ENCODE data around the gene ACVR1C. TPM values are rescaled to one million over a fixed set of nuclear protein-coding genes. Genes with fewer than 3 reads are reported as not detected.

Gene ACVR1C
- under 1 TPM; 0.13 to 0.93 (median 0.49) TPM for total RNA-seq

- Histone ChIP-seq H3K9me3 (no peaks in the 10 kb centered on the region), H3K27me3 (no peaks in the 10 kb centered on the region), H3K4me3 (replicated peaks in 1 of 3) (peak within 1 kb of the TSS; percentile 33 to 41 (median 39)), H3K36me3 (no peaks in the 10 kb centered on the region), H3K4me1 (peaks cover 0 to 4% of the 10 kb centered on the region in 2 donors), H3K27ac (peak within 1 kb of the TSS in 1 of 3 donors; percentile 27)
- TF ChIP-seq CTCF (IDR thresholded peaks at IDR 0.05), result peak; percentile 25 to 55 (median 46)
- TF ChIP-seq POLR2A (IDR thresholded peaks at IDR 0.05), result peak in 1 of 2 donors; percentile 35
- peak; percentile 73 to 77 for DNase-seq
- WGBS, 2 donors, result 2 to 3% methylated on average over 16 to 33 of the region's 79 CpGs
- intact Hi-C loops (cut with DNase I), result no loop called here
Measured at GRCh38 chr2:157628477-157629415, at the start of gene ACVR1C. TSS of gene ACVR1C (minus strand) at chr2:157628864. CDS start at chr2:157628644, 220 bp downstream.

GRCh38 chr2:157677941-157678340 lies 49.3 kb upstream of the ACVR1C start:
- H3K4me3 ChIP-seq (replicated peaks in 1 of 3), result no peak overlapping the region
- intact Hi-C loops (cut with DNase I), result no loop called here
- H3K27ac ChIP-seq, result no peak overlapping the region
- TF ChIP-seq CTCF (IDR thresholded peaks at IDR 0.05) (no peak), POLR2A (IDR thresholded peaks at IDR 0.05) (no peak)
- H3K36me3 ChIP-seq, result no peaks in the 10 kb centered on the region
- H3K9me3 ChIP-seq, result no peaks in the 10 kb centered on the region
- H3K4me1 ChIP-seq, result no peaks in the 10 kb centered on the region
- no peaks in the 10 kb centered on the region for H3K27me3 ChIP-seq
- DNase-seq, result no peak

GRCh38 chr2:157672129-157672528 lies 43.5 kb upstream of the ACVR1C start:
- no peak for DNase-seq
- intact Hi-C loops (cut with DNase I), result no loop called here
- H3K4me3 ChIP-seq (replicated peaks in 1 of 3), result no peak overlapping the region
- H3K9me3 ChIP-seq, result no peaks in the 10 kb centered on the region
- no peaks in the 10 kb centered on the region for H3K4me1 ChIP-seq
- WGBS, 2 donors, result 91 to 93% methylated on average over 10 of the region's 10 CpGs
- H3K27me3 ChIP-seq, result no peaks in the 10 kb centered on the region
- TF ChIP-seq CTCF (IDR thresholded peaks at IDR 0.05) (no peak), POLR2A (IDR thresholded peaks at IDR 0.05) (no peak)
- no peaks in the 10 kb centered on the region for H3K36me3 ChIP-seq
- H3K27ac ChIP-seq, result no peak overlapping the region

- Histone ChIP-seq H3K4me3 (replicated peaks in 1 of 3) (no peak overlapping the region), H3K36me3 (no peaks in the 10 kb centered on the region), H3K9me3 (no peaks in the 10 kb centered on the region), H3K27ac (no peak overlapping the region), H3K27me3 (no peaks in the 10 kb centered on the region), H3K4me1 (no peaks in the 10 kb centered on the region)
- 95 to 97% methylated on average over 1 of the region's 1 CpG for WGBS, 2 donors
- DNase-seq, result no peak
- TF ChIP-seq POLR2A (IDR thresholded peaks at IDR 0.05) (no peak), CTCF (IDR thresholded peaks at IDR 0.05) (no peak)
- intact Hi-C loops (cut with DNase I), result no loop called here
Measured at GRCh38 chr2:157662401-157662800, 33.7 kb upstream of the ACVR1C start.

GRCh38 chr2:157661776-157662175 lies 33.1 kb upstream of the ACVR1C start:
- DNase-seq, result no peak
- TF ChIP-seq CTCF (IDR thresholded peaks at IDR 0.05), result no peak
- TF ChIP-seq POLR2A (IDR thresholded peaks at IDR 0.05), result no peak
- H3K36me3 ChIP-seq, result no peaks in the 10 kb centered on the region
- H3K27ac ChIP-seq, result no peak overlapping the region
- WGBS, 2 donors, result 69 to 86% methylated on average over 4 of the region's 4 CpGs
- H3K4me3 ChIP-seq (replicated peaks in 1 of 3), result no peak overlapping the region
- intact Hi-C loops (cut with DNase I), result no loop called here
- H3K9me3 ChIP-seq, result no peaks in the 10 kb centered on the region
- H3K4me1 ChIP-seq, result no peaks in the 10 kb centered on the region
- no peaks in the 10 kb centered on the region for H3K27me3 ChIP-seq

Data from thyroid gland (tissue), 4 donors.